Fibroblast of mammary gland (primary cell): Measurements from ENCODE around the gene ILKAP.

Source experiments
- DNase-seq: peaks from one replicate; pipeline ENCODE4 v3.0.0-alpha.2; 2010; ENCODE audit warnings: low read depth
- H3K4me3 ChIP-seq: 2 replicates; pipeline ENCODE4 v1.5.1; 2011; ENCODE audit warnings: low read depth, mild to moderate bottlenecking, low read length, moderate library complexity; ENCODE audit not compliant: control insufficient read depth
- TF ChIP-seq, protein P1 (sequence below): conservative IDR thresholded peaks from 2 replicates; pipeline ENCODE4 v1.5.1; 2011; ENCODE audit warnings: low read depth, low read length, inconsistent platforms; ENCODE audit not compliant: control insufficient read depth, insufficient read depth

The ILKAP gene

DNA sequence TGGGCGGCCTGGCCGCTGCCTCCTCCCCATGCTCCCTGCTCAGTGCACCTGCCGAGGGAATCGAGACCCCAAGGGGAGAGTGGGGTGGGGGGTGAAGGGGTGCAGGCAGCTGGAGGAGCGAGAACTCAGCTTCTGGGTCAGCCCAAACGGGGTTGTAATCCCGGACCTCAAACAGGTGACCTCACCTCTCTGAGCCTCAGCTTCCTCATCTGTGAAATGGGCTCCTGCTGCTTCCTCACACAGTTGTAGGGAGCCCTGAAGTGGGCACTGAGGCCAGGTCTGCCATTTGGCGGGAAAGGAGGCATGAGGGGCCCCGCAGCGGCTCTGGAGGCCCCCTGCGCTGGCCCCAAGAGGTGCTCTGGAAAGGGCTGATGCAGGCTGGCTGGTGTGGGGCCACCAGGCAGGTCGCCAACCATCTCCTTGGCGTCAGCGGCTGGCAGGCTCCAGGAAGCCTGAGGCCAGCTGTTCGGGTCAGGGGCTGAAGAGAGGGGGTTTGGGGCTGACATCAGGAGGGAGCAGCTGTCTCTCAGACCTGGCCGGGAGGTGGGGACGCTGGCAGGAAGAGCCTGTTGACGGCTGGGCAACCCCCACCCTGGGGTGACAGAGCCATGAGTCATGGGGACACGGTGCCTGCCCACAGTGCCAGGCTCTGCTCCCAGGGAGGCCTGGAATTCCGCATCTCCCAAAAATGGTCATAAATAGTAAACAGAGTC, 60.1 kb downstream of the ILKAP start:
- H3K4me3 ChIP-seq, result no peak overlapping the region
- peak; percentile 33 for DNase-seq

DNA sequence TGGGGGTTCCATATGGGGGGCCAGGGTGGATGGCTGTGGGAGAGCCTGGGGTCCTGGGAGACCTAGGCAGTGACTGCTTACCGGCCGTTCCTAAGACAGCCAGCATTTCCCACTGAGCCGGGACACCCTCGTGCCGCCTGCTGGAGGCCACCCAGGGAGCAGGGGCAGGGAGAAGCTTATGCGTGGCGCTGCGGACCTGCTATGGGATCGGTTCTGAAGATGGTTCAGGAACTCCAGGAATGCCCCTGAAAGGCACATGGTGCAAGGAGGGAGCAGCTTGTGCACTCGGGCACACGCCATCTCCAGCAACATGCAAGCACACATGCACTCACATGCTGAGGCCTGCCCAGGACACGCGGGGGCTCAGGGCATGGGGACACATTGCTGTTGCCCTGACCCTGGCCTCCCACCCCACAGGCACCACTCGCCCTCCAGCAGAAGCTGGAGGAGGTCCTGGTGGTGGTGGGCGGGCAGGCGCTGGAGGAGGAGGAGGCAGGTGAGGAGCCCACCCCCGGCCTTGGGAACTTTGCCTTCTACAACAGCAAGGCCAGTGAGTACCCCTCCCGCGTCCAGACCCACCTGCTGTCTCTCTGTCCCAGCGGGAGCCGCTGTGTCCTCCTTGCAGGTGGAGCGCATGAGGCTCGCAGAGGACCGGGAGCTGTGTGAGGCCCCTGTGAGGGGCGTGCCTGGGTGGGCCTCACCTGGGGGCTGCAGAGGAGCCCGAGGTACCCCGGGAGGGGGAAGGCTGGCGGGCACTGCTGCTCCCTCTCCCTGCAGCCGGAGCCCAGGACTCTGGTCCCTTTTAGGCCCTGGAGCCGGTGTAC, 60.9 kb downstream of the ILKAP start:
- TF ChIP-seq, protein P1, sequence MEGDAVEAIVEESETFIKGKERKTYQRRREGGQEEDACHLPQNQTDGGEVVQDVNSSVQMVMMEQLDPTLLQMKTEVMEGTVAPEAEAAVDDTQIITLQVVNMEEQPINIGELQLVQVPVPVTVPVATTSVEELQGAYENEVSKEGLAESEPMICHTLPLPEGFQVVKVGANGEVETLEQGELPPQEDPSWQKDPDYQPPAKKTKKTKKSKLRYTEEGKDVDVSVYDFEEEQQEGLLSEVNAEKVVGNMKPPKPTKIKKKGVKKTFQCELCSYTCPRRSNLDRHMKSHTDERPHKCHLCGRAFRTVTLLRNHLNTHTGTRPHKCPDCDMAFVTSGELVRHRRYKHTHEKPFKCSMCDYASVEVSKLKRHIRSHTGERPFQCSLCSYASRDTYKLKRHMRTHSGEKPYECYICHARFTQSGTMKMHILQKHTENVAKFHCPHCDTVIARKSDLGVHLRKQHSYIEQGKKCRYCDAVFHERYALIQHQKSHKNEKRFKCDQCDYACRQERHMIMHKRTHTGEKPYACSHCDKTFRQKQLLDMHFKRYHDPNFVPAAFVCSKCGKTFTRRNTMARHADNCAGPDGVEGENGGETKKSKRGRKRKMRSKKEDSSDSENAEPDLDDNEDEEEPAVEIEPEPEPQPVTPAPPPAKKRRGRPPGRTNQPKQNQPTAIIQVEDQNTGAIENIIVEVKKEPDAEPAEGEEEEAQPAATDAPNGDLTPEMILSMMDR, result no peak
- no peak overlapping the region for H3K4me3 ChIP-seq
- no peak for DNase-seq

More for the DNA sequence above, 60.1 kb downstream of the ILKAP start:
- TF ChIP-seq, protein P1, result no peak

DNA sequence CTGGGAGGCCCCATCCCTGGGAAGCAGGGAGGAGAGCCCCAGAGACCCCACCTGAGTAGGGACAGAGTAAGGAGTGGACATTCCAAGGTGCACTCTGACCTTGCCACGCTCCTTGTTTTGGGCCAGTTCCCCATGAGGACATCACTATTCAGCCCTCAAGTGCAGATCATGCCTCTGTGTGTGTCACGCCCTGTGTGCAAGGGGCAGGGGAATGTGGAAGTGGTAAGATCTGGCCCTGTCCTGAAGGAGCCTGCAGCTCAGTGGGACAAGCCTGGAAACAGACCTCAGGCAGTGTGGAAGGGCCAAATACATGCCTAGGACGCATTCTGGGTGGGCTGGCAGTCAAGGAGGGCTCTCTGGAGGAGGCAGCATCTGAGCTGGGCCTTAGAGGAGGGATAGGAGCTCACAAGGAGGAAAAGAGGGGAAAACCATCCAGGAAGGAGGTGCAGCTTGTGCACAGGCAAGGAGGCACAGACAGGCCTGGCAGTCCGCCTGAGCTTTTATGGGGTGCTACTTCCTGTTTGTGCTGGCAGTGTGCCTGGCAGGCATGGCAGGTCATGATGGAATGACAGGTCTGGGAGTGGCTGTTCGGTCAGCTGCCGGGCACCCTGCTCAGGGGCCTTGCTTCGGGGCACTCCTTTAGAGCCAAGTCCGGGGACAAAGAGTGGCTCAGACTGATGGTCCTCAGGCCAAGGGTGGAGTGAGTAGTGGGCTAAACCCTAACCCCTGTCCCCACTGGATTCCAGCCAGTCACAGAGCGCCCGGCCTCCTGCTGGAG, 61.8 kb downstream of the ILKAP start:
- DNase-seq, result no peak
- H3K4me3 ChIP-seq, result no peak overlapping the region
- TF ChIP-seq, protein P1, result no peak

DNA sequence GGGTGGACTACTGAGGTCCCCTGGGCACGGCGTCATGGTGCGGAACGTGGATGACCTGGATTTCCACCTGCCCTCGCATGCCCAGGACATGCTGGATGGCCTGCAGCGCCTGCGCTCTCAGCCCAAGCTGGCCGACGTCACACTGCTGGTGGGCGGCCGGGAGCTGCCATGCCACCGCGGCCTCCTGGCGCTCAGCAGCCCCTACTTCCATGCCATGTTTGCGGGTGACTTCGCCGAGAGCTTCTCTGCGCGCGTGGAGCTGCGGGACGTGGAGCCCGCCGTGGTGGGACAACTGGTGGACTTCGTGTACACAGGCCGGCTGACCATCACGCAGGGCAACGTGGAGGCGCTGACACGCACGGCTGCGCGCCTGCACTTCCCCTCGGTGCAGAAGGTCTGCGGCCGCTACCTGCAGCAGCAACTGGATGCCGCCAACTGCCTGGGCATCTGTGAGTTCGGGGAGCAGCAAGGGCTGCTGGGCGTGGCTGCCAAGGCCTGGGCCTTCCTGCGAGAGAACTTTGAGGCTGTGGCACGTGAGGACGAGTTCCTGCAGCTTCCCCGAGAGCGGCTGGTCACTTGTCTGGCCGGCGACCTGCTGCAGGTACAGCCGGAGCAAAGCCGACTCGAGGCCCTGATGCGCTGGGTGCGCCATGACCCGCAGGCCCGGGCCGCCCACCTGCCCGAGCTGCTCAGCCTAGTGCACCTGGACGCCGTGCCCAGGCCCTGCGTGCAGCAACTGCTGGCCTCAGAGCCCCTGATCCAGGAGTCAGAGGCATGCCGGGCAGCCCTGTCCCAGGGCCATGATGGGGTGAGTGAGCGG, 62.6 kb downstream of the ILKAP start:
- DNase-seq, result no peak
- TF ChIP-seq, protein P1, result no peak
- no peak overlapping the region for H3K4me3 ChIP-seq

DNA sequence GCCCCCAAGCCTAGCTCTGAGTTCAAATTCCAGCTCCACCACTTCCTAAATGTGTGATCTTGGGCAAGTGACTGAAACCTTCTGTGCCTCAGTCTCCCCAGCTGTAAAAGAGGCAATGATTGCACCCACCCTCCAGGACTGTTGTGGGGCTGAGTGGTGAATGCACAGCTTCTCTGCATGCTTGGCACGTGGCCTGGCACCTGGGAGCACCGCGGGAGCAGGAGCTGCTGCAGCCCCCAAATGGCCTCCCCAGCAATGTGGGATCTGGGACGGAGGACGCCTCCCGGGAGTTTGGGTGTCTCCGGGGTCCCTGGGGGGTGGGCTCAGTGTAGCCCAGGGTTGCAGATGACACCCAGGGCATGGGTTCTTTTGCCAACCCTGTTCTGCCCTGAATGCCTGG, 63.5 kb downstream of the ILKAP start:
- TF ChIP-seq, protein P1, result no peak
- H3K4me3 ChIP-seq, result no peak overlapping the region
- DNase-seq, result no peak
